Ovary (tissue), 9 donors: Measurements from ENCODE around the gene SLIT1. TPM values are rescaled to one million over a fixed set of nuclear protein-coding genes. Genes with fewer than 3 reads are reported as not detected.

Source experiments
- DNase-seq, 5 donors: peaks; one replicate each; pipeline ENCODE4 v3.0.0-alpha.2; 2019 to 2020
- H3K27ac ChIP-seq, 2 donors: fragments of 200-600 bp; one replicate each; pipeline versions ENCODE4 v1.5.1 to v1.8.0; 2019 to 2022
- H3K27me3 ChIP-seq: fragments of 200-600 bp; one replicate; pipeline ENCODE4 v1.8.0; 2022
- H3K36me3 ChIP-seq: fragments of 200-600 bp; sonication (generic); one replicate; pipeline ENCODE4 v1.5.1; 2019
- H3K4me1 ChIP-seq: one replicate; pipeline ENCODE4 v1.8.1; 2013; ENCODE audit warnings: mild to moderate bottlenecking, moderate library complexity; ENCODE audit not compliant: insufficient read depth
- H3K4me3 ChIP-seq: fragments of 200-600 bp; sonication (generic); one replicate; pipeline ENCODE4 v1.5.1; 2017
- H3K9me3 ChIP-seq, 2 donors: fragments of 200-600 bp in 1 of 2; sonication (generic) in 1 of 2; one replicate each; pipeline versions ENCODE4 v1.5.1 to v1.8.1; 2013 to 2019; ENCODE audit warnings: mild to moderate bottlenecking in 1 of 2, moderate library complexity in 1 of 2
- CTCF ChIP-seq, 3 donors: fragments of 450-650 bp in 2 of 3; fragments of 200-600 bp in 1 of 3; IDR thresholded peaks; one replicate each; pipeline versions ENCODE4 v1.5.1 to v1.8.0; 2016 to 2022; ENCODE audit warnings: antibody characterized with exemption in 3 of 3, mild to moderate bottlenecking in 1 of 3
- EP300 ChIP-seq: sonication (generic); formaldehyde crosslinking; IDR thresholded peaks from one replicate; pipeline ENCODE4 v1.6.1; 2017; ENCODE audit warnings: antibody characterized with exemption
- POLR2A ChIP-seq: fragments of 450-650 bp; IDR thresholded peaks from one replicate; pipeline ENCODE4 v1.6.1; 2017; ENCODE audit warnings: antibody characterized with exemption, mild to moderate bottlenecking, moderate library complexity
- WGBS, 3 donors: extraction: QIAGEN DNeasy Blood & Tissue Kit in 1 of 3; methylation state at CpG; one replicate each; pipeline versions ENCODE4 v1.1.5 to v1.1.7; 2013 to 2017; 5-methylcytosine and 5-hydroxymethylcytosine counted together
- intact Hi-C, 4 donors: fragments of 100-400 bp; cut with DNase I; formaldehyde crosslinking; loops; one replicate each; pipeline versions ENCODE4 v1.11.0 to v1.15.1; 2022 to 2023
- polyA plus RNA-seq, 2 donors: library from polyadenylated mRNA; stranded (reverse); fragments of 200-250 nt in 1 of 2; fragments of 350-450 nt in 1 of 2; fragmentation: Illumina TruSeq in 1 of 2; extraction: RNeasy Lipid Tissue Mini Kit (QIAGEN cat#74804) in 1 of 2; gene quantifications; one replicate each; pipeline ENCODE4 v1.2.3, GENCODE V29; 2013 to 2014
- total RNA-seq, 7 donors: library from RNA; depleted of rRNA in 2 of 7; stranded (reverse); fragments of >200 nt in 2 of 7; fragmentation: NEBNext Ultra II Directional in 3 of 7; extraction: Animal tissue kit (Norgen Biotek cat#: 25700) in 3 of 7; gene quantifications; one replicate each; pipeline versions ENCODE4 v1.1.0 to v1.2.4, GENCODE V29; 2016 to 2023
- donor health status: DM: no; HTN: no; CAD: no; lungs with moderate emphysema.
- donor health status: DM: no; HTN: no; CAD: no.
- donor health status: Bipolar disorder and iron deficiency.
- donor health status: DM: yes; HTN: yes; CAD: no.
- donor health status: DM: no; HTN: no; CAD: no.
- donor health status: DM: yes; HTN: yes; CAD: no.

The SLIT1 gene
- total and polyA plus RNA-seq, 9 donors, result under 0.01 to 0.62 (median 0.25) TPM

- intact Hi-C loops, result no loop called here
- Histone ChIP-seq H3K4me1 (peaks cover 1% of the 10 kb centered on the region), H3K36me3 (no peaks in the 10 kb centered on the region), H3K4me3 (no peak overlapping the region), H3K27me3 (peaks cover 4% of the 10 kb centered on the region), H3K27ac (no peak overlapping the region), H3K9me3 (no peaks in the 10 kb centered on the region)
- peak in 1 of 5 donors; percentile 23 for DNase-seq
- TF ChIP-seq EP300, result no peak
- no peak for TF ChIP-seq CTCF (IDR thresholded peaks at IDR 0.05)
- TF ChIP-seq POLR2A, result no peak
- WGBS, 3 donors, result 89 to 91% (median 90%) methylated on average over 10 of the region's 10 CpGs
These were observed 4.8 kb downstream of the SLIT1 start for GRCh38 chr10:97180986-97181385.

- intact Hi-C loops, result no loop called here
- TF ChIP-seq EP300 (no peak), CTCF (IDR thresholded peaks at IDR 0.05) (no peak)
- peak in 1 of 5 donors; percentile 6 for DNase-seq
- H3K27ac ChIP-seq, result no peak overlapping the region
- H3K4me3 ChIP-seq, result no peak overlapping the region
- peaks cover under 1% of the 10 kb centered on the region for H3K27me3 ChIP-seq
- H3K9me3 ChIP-seq, result no peaks in the 10 kb centered on the region
- H3K36me3 ChIP-seq, result no peaks in the 10 kb centered on the region
- WGBS, 3 donors, result 77 to 80% (median 78%) methylated on average over 8 of the region's 8 CpGs
- no peaks in the 10 kb centered on the region for H3K4me1 ChIP-seq
These were observed 5.4 kb downstream of the SLIT1 start for GRCh38 chr10:97180363-97180755.

GRCh38 chr10:97179731-97180362 lies 5.9 kb downstream of the SLIT1 start:
- DNase-seq, result peak in 1 of 5 donors; percentile 36
- H3K27me3 ChIP-seq, result no peaks in the 10 kb centered on the region
- H3K4me3 ChIP-seq, result no peak overlapping the region
- TF ChIP-seq EP300 (no peak), CTCF (IDR thresholded peaks at IDR 0.05) (no peak), POLR2A (no peak)
- H3K4me1 ChIP-seq, result no peaks in the 10 kb centered on the region
- WGBS, 3 donors, result 27 to 37% (median 29%) methylated on average over 25 to 26 of the region's 26 CpGs
- H3K36me3 ChIP-seq, result no peaks in the 10 kb centered on the region
- no peak overlapping the region for H3K27ac ChIP-seq
- intact Hi-C loops, result no loop called here
- H3K9me3 ChIP-seq, result no peaks in the 10 kb centered on the region

- TF ChIP-seq CTCF (IDR thresholded peaks at IDR 0.05) (no peak), POLR2A (no peak), EP300 (no peak)
- Histone ChIP-seq H3K36me3 (no peaks in the 10 kb centered on the region), H3K27me3 (no peaks in the 10 kb centered on the region), H3K9me3 (no peaks in the 10 kb centered on the region), H3K4me1 (no peaks in the 10 kb centered on the region), H3K4me3 (no peak overlapping the region), H3K27ac (no peak overlapping the region)
- WGBS, 3 donors, result 31 to 55% (median 40%) methylated on average over 6 of the region's 6 CpGs
- intact Hi-C loops, result no loop called here
- DNase-seq, result no peak
These were observed 6.4 kb downstream of the SLIT1 start for GRCh38 chr10:97179311-97179710.
